B cell (primary cell): Measurements from ENCODE around the gene CDYL2. TPM values are rescaled to one million over a fixed set of nuclear protein-coding genes. Genes with fewer than 3 reads are reported as not detected.

Source experiments
- ATAC-seq: fragments of 200-7000 bp; cut with Tn5 transposase; one replicate; pipeline ENCODE4 v1.10.0; 2021; ENCODE audit warnings: low read depth, mild to moderate bottlenecking, moderate number of reproducible peaks, moderate library complexity
- CTCF ChIA-PET: fragments of 350-600 bp; sonication (Branson Sonifier 250); formaldehyde crosslinking; loops from one replicate; lab custom pipeline; 2021; ENCODE audit warnings: antibody characterized with exemption, inconsistent platforms; lab: Charles Lee
- POLR2A ChIA-PET: fragments of 350-600 bp; sonication (Branson Sonifier 250); formaldehyde crosslinking; loops from one replicate; lab custom pipeline; 2021; ENCODE audit warnings: antibody characterized with exemption; lab: Charles Lee
- DNase-seq: peaks from one replicate; pipeline ENCODE4 v3.0.0; 2013
- H2AFZ ChIP-seq: 2 replicates; pipeline ENCODE4 v1.6.1; 2012; ENCODE audit warnings: mild to moderate bottlenecking, low read depth, low read length; ENCODE audit not compliant: insufficient read depth, poor library complexity, severe bottlenecking
- H3K27ac ChIP-seq, 2 donors: 1 replicate in 1 of 2; 2 replicates in 1 of 2; pipeline ENCODE4 v1.5.1; 2012 to 2013; ENCODE audit warnings: low read length in 2 of 2, mild to moderate bottlenecking in 2 of 2, moderate library complexity in 1 of 2
- H3K27me3 ChIP-seq, 4 experiments: fragments of 200-600 bp in 1 of 4; sonication (generic) in 1 of 4; replicated peaks in 1 of 4; 1 replicate in 2 of 4; 2 replicates in 2 of 4; pipeline versions ENCODE4 v1.6.1 to v1.7.0; 2013 to 2016; ENCODE audit warnings: low read length in 3 of 4, mild to moderate bottlenecking in 2 of 4, mixed read lengths in 1 of 4, moderate library complexity in 1 of 4; ENCODE audit not compliant: insufficient read depth in 4 of 4, control insufficient read depth in 3 of 4; ENCODE audit errors: control extremely low read depth in 1 of 4
- H3K36me3 ChIP-seq, 2 experiments: replicated peaks in 1 of 2; 1 replicate in 1 of 2; 2 replicates in 1 of 2; pipeline versions ENCODE4 v1.6.1 to v1.7.1; 2013; ENCODE audit warnings: low read length in 1 of 2; ENCODE audit not compliant: insufficient read depth in 2 of 2, control insufficient read depth in 1 of 2; ENCODE audit errors: control extremely low read depth in 1 of 2, extremely low read depth in 1 of 2
- H3K4me1 ChIP-seq, 2 donors: fragments of 200-600 bp in 1 of 2; sonication (generic) in 1 of 2; 1 replicate in 1 of 2; 2 replicates in 1 of 2; pipeline versions ENCODE4 v1.5.1 to v1.6.1; 2013 to 2017; ENCODE audit warnings: low read length in 2 of 2; ENCODE audit not compliant: control insufficient read depth in 2 of 2, insufficient read depth in 2 of 2
- H3K4me2 ChIP-seq: replicated peaks from 2 replicates; pipeline ENCODE3; 2012; ENCODE audit warnings: mild to moderate bottlenecking, low read depth, low read length; ENCODE audit not compliant: poor library complexity, severe bottlenecking
- H3K4me3 ChIP-seq, 5 experiments: fragments of 200-600 bp in 1 of 5; sonication (generic) in 1 of 5; 1 replicate in 3 of 5; 2 replicates in 2 of 5; pipeline versions ENCODE4 v1.5.1 to v1.7.0; 2011 to 2016; ENCODE audit warnings: low read length in 4 of 5, mild to moderate bottlenecking in 4 of 5, low read depth in 2 of 5, control low read depth in 1 of 5, moderate library complexity in 1 of 5; ENCODE audit not compliant: insufficient read depth in 1 of 5; ENCODE audit errors: control extremely low read depth in 1 of 5, extremely low read depth in 1 of 5
- H3K79me2 ChIP-seq: fragments of 200-600 bp; sonication (generic); one replicate; pipeline ENCODE4 v1.6.0; 2016; ENCODE audit warnings: low read length; ENCODE audit not compliant: control insufficient read depth, insufficient read depth
- H3K9ac ChIP-seq: fragments of 200-600 bp; sonication (generic); 2 replicates; pipeline ENCODE4 v1.6.1; 2017; ENCODE audit warnings: mild to moderate bottlenecking, low read length, moderate library complexity
- H3K9me3 ChIP-seq, 3 donors: one replicate each; pipeline versions ENCODE4 v1.6.1 to v1.7.1; 2013; ENCODE audit warnings: low read length in 2 of 3; ENCODE audit not compliant: control insufficient read depth in 2 of 3, insufficient read depth in 1 of 3; ENCODE audit errors: control extremely low read depth in 1 of 3
- H4K20me1 ChIP-seq: 2 replicates; pipeline ENCODE4 v1.6.0; 2012; ENCODE audit warnings: mild to moderate bottlenecking, low read length; ENCODE audit not compliant: insufficient read depth, control insufficient read depth, poor library complexity, severe bottlenecking
- H3K27ac Mint-ChIP-seq: one replicate; pipeline ENCODE4 v1.8.0; 2021; ENCODE audit warnings: mixed read lengths
- H3K27me3 Mint-ChIP-seq: one replicate; pipeline ENCODE4 v1.8.0; 2021; ENCODE audit warnings: mixed read lengths
- H3K4me1 Mint-ChIP-seq: one replicate; pipeline ENCODE4 v1.8.0; 2021; ENCODE audit warnings: mixed read lengths
- H3K4me3 Mint-ChIP-seq: one replicate; pipeline ENCODE4 v1.8.0; 2021; ENCODE audit warnings: mixed read lengths
- H3K9me3 Mint-ChIP-seq: one replicate; pipeline ENCODE4 v1.8.0; 2022; ENCODE audit warnings: mixed read lengths; ENCODE audit not compliant: insufficient read depth
- EZH2 ChIP-seq: IDR thresholded peaks from 2 replicates; pipeline ENCODE4 v1.6.1; 2012; ENCODE audit warnings: borderline replicate concordance, low read depth, mild to moderate bottlenecking, moderate library complexity, low read length; ENCODE audit not compliant: insufficient read depth, poor library complexity, severe bottlenecking
- WGBS: methylation state at CpG from one replicate; pipeline ENCODE4 v1.1.5; 2013; ENCODE audit warnings: missing lambda C conversion rate; ENCODE audit not compliant: insufficient coverage; 5-methylcytosine and 5-hydroxymethylcytosine counted together
- intact Hi-C: fragments of 100-400 bp; cut with micrococcal nuclease; formaldehyde crosslinking; loops from one replicate; pipeline ENCODE4 v1.10.0; 2022
- polyA plus RNA-seq: library from polyadenylated mRNA; depleted of rRNA; stranded (reverse); fragments of >200 nt; gene quantifications from 2 replicates; pipeline ENCODE4 v1.2.3, GENCODE V29; 2012
- total RNA-seq, 2 donors: library from RNA; stranded (reverse); fragments of 120-200 nt in 1 of 2; gene quantifications; 1 replicate in 1 of 2; 2 replicates in 1 of 2; pipeline versions ENCODE4 v1.2.3 to v1.2.4, GENCODE V29; 2013 to 2022
- TF ChIP-seq, protein P1 (sequence below): fragments of 200-600 bp; IDR thresholded peaks from one replicate; pipeline ENCODE4 v1.8.0; 2022; ENCODE audit warnings: antibody characterized with exemption, mild to moderate bottlenecking

The CDYL2 gene
- total and polyA plus RNA-seq, 2 donors (not counting 1 experiment from before 2014, with no cell fraction given): 0.66 to 6.6 TPM

DNA sequence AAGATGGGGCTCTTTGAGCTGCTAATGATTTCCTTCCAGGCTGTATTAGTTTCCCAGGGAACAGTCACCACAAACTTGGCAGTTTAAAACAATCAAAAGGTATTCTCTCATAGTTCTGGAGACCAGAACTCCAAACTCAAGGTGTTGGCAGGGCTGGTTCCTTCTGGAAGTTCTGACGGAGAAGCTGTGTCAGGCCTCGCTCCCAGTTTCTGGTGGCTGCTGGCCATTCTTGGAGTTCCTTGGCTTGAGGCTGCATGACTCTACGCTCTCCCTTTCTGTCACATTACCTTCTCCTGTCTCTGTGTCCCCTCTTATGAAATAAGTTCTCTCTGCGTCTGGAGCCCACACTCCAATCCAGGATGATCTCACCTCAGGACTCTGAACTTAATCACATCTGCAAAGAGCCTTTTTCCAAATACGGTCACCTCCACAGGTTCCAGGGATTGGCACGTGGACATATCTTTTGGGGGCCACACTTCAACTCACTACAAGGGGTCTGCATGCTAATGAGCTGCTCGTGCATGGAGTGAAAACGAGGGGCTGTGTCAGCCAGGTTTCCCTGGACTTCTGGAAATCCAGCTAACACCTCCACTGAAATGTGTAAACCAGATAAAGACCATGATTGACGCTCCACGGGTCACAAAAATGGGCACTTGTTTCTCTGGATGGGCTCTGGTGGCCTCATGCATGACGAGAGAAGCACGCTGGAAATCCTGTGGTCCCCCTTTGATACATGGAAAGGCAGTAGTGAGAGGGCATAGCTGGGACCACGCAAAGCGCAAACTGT, 185.3 kb downstream of the CDYL2 start:
- CTCF ChIA-PET: interaction anchor here (1.4 kb wide), 1 partner anchor 11 kb away, joined by 4 read pairs; no protein-coding TSS in a partner anchor
- Histone ChIP-seq H3K4me1 (no peaks in the 10 kb centered on the region), H3K4me2 (no peak overlapping the region), H4K20me1 (no peaks in the 10 kb centered on the region), H3K9ac (no peak overlapping the region), H2AFZ (no peak overlapping the region), H3K79me2 (no peaks in the 10 kb centered on the region), H3K27me3 (no peaks in the 10 kb centered on the region), H3K36me3 (no peaks in the 10 kb centered on the region), H3K27ac (no peak overlapping the region), H3K4me3 (no peak overlapping the region), H3K9me3 (peaks cover 0 to 5% (median 0%) of the 10 kb centered on the region in 3 donors)
- POLR2A ChIA-PET: no interaction called here
- H3K27ac Mint-ChIP-seq: no peak overlapping the region
- no peaks in the 10 kb centered on the region for H3K4me1 Mint-ChIP-seq
- DNase-seq (no peak), ATAC-seq (no peak)
- intact Hi-C loops: no loop called here
- no peaks in the 10 kb centered on the region for H3K27me3 Mint-ChIP-seq
- H3K4me3 Mint-ChIP-seq: no peak overlapping the region
- 96% methylated on average over 14 of the region's 14 CpGs for WGBS
- peaks cover 3% of the 10 kb centered on the region for H3K9me3 Mint-ChIP-seq
- TF ChIP-seq EZH2: no peak
- TF ChIP-seq, protein P1, sequence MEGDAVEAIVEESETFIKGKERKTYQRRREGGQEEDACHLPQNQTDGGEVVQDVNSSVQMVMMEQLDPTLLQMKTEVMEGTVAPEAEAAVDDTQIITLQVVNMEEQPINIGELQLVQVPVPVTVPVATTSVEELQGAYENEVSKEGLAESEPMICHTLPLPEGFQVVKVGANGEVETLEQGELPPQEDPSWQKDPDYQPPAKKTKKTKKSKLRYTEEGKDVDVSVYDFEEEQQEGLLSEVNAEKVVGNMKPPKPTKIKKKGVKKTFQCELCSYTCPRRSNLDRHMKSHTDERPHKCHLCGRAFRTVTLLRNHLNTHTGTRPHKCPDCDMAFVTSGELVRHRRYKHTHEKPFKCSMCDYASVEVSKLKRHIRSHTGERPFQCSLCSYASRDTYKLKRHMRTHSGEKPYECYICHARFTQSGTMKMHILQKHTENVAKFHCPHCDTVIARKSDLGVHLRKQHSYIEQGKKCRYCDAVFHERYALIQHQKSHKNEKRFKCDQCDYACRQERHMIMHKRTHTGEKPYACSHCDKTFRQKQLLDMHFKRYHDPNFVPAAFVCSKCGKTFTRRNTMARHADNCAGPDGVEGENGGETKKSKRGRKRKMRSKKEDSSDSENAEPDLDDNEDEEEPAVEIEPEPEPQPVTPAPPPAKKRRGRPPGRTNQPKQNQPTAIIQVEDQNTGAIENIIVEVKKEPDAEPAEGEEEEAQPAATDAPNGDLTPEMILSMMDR: no peak

DNA sequence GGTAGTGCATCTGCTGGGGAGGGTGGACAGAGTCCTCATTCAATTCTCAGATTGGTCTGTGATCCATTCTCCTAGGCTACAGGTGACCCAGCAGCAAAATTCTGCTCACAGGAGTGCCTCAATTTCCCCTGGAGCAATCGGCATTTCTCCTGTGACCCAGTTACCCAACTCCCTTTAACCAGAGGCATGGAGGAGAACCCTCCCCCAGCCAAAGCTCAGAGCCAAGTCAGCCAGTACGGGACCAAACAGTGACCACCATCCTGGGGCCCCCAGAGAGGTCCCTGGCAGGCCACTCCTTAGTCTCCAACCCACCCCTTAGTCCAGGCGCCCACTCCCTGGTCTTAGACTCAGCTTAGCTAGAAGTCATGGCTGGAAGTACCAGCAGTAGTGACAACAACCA, 188.0 kb downstream of the CDYL2 start:
- Histone ChIP-seq H3K27me3 (no peaks in the 10 kb centered on the region), H3K9me3 (no peaks in the 10 kb centered on the region), H3K79me2 (no peaks in the 10 kb centered on the region), H3K4me3 (no peak overlapping the region), H3K36me3 (no peaks in the 10 kb centered on the region), H2AFZ (no peak overlapping the region), H3K27ac (no peak overlapping the region), H3K9ac (no peak overlapping the region), H3K4me1 (no peaks in the 10 kb centered on the region), H4K20me1 (no peaks in the 10 kb centered on the region), H3K4me2 (no peak overlapping the region)
- Mint-ChIP-seq H3K9me3 (no peaks in the 10 kb centered on the region), H3K27ac (no peak overlapping the region), H3K4me3 (no peak overlapping the region), H3K27me3 (no peaks in the 10 kb centered on the region), H3K4me1 (no peaks in the 10 kb centered on the region)
- POLR2A ChIA-PET: no interaction called here
- WGBS: 100% methylated on average over 3 of the region's 3 CpGs
- DNase-seq (no peak), ATAC-seq (no peak)
- intact Hi-C loops: no loop called here
- CTCF ChIA-PET: no interaction called here
- no peak for TF ChIP-seq EZH2
- TF ChIP-seq, protein P1: no peak
